DOHH2 (cell line): ENCODE results near the gene TAF4.

Experiments used
- H3F3A ChIP-seq: fragments of 200-600 bp; sonication (generic), shearing (Covaris generic); 2 replicates; pipeline ENCODE4 v1.6.0; 2016; ENCODE audit warnings: antibody characterized with exemption, mild to moderate bottlenecking; ENCODE audit not compliant: control insufficient read depth, insufficient read depth
- H3K27ac ChIP-seq: fragments of 200-600 bp; sonication (generic); 2 replicates; pipeline ENCODE4 v1.5.1; 2014; ENCODE audit warnings: low read depth, mild to moderate bottlenecking, low read length, moderate library complexity
- H3K27me3 ChIP-seq: fragments of 200-600 bp; sonication (generic); 2 replicates; pipeline ENCODE4 v1.6.1; 2014; ENCODE audit warnings: mild to moderate bottlenecking, low read length, mixed read lengths; ENCODE audit not compliant: control insufficient read depth
- H3K36me3 ChIP-seq: fragments of 200-600 bp; sonication (generic); 2 replicates; pipeline ENCODE4 v1.6.1; 2014; ENCODE audit warnings: mild to moderate bottlenecking, low read length, moderate library complexity, mixed read lengths; ENCODE audit not compliant: control insufficient read depth
- H3K4me1 ChIP-seq: fragments of 200-600 bp; sonication (generic); 2 replicates; pipeline ENCODE4 v1.6.1; 2014; ENCODE audit warnings: mild to moderate bottlenecking, low read length, mixed read lengths; ENCODE audit not compliant: control insufficient read depth
- H3K4me2 ChIP-seq: fragments of 200-600 bp; sonication (generic); 2 replicates; pipeline ENCODE4 v1.6.0; 2014; ENCODE audit warnings: mild to moderate bottlenecking, low read length, moderate library complexity
- H3K4me3 ChIP-seq: fragments of 200-600 bp; sonication (generic); 2 replicates; pipeline ENCODE4 v1.5.1; 2014; ENCODE audit warnings: mild to moderate bottlenecking, low read length, mixed read lengths
- H3K79me2 ChIP-seq: fragments of 200-600 bp; sonication (generic); 2 replicates; pipeline ENCODE4 v1.6.1; 2014; ENCODE audit warnings: mild to moderate bottlenecking, low read length, mixed read lengths; ENCODE audit not compliant: control insufficient read depth
- H3K9me2 ChIP-seq: fragments of 200-600 bp; sonication (generic); replicated peaks from 2 replicates; pipeline ENCODE4 v1.6.1; 2014; ENCODE audit warnings: mild to moderate bottlenecking, low read length, mixed read lengths; ENCODE audit not compliant: control insufficient read depth
- H3K9me3 ChIP-seq: fragments of 200-600 bp; sonication (generic); 2 replicates; pipeline ENCODE4 v1.6.1; 2014; ENCODE audit warnings: antibody characterized with exemption, low read length, mixed read lengths; ENCODE audit not compliant: control insufficient read depth, insufficient read depth
- H4K20me1 ChIP-seq: fragments of 200-600 bp; sonication (generic); 2 replicates; pipeline ENCODE4 v1.6.0; 2014; ENCODE audit warnings: low read depth, mild to moderate bottlenecking, antibody characterized with exemption, low read length, moderate library complexity; ENCODE audit not compliant: control insufficient read depth, insufficient read depth
- EZH2phosphoT487 ChIP-seq: fragments of 200-600 bp; sonication (generic); IDR thresholded peaks from 2 replicates; pipeline ENCODE4 v1.6.1; 2017; ENCODE audit warnings: borderline replicate concordance, mild to moderate bottlenecking, antibody characterized with exemption, low read length, moderate library complexity, mixed read lengths
- TF ChIP-seq, protein P1 (sequence below): fragments of 200-600 bp; sonication (generic); IDR thresholded peaks from one replicate; pipeline ENCODE4 v1.5.1; 2014; ENCODE audit warnings: antibody characterized with exemption, mild to moderate bottlenecking, low read depth, low read length; ENCODE audit not compliant: poor library complexity, severe bottlenecking

Gene TAF4

DNA sequence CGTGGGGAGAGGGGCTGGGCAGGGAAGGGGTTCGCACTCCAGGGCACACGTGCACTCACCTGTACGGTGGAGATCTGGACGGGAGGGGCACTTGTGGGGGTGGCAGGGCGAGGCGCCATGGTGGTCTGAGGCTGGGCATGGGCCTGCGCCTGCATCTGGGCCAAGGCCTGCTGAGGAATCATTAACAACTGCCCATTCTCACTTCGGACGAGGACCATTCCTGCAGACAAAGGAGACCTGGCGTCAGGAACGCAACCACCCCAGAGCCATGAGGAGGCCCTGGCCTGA is 51.2 kb downstream of the TAF4 start:
- Histone ChIP-seq H4K20me1 (no peaks in the 10 kb centered on the region), H3K4me2 (no peak overlapping the region), H3K4me1 (peaks cover 5% of the 10 kb centered on the region), H3K27ac (no peak overlapping the region), H3K36me3 (peaks cover 26% of the 10 kb centered on the region), H3K27me3 (no peaks in the 10 kb centered on the region), H3K4me3 (no peak overlapping the region), H3K9me3 (no peaks in the 10 kb centered on the region), H3K9me2 (no peaks in the 10 kb centered on the region), H3K79me2 (peaks cover 55% of the 10 kb centered on the region), H3F3A (no peaks in the 10 kb centered on the region)
- TF ChIP-seq, protein P1, sequence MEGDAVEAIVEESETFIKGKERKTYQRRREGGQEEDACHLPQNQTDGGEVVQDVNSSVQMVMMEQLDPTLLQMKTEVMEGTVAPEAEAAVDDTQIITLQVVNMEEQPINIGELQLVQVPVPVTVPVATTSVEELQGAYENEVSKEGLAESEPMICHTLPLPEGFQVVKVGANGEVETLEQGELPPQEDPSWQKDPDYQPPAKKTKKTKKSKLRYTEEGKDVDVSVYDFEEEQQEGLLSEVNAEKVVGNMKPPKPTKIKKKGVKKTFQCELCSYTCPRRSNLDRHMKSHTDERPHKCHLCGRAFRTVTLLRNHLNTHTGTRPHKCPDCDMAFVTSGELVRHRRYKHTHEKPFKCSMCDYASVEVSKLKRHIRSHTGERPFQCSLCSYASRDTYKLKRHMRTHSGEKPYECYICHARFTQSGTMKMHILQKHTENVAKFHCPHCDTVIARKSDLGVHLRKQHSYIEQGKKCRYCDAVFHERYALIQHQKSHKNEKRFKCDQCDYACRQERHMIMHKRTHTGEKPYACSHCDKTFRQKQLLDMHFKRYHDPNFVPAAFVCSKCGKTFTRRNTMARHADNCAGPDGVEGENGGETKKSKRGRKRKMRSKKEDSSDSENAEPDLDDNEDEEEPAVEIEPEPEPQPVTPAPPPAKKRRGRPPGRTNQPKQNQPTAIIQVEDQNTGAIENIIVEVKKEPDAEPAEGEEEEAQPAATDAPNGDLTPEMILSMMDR: no peak
- TF ChIP-seq EZH2phosphoT487: no peak

DNA sequence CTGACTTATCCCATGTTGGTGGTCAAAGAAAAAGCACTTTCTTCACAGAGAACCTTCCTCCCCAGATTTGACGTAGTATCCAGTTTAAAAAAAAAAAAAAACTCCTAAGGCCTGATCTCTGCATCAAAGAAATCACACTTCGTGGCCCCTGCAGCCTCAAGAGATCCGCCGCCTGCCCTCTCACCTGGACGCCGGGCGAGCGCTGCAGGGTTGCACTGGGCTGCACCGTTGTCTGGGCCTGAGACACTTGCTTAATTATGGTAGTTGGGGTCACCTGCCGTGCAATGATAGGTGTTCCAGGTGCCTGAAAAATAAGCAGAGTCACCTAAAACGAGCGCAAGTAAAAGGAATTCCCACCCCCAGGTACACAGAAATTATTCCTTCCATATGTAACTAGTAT is 53.0 kb downstream of the TAF4 start:
- Histone ChIP-seq H3K9me3 (no peaks in the 10 kb centered on the region), H3K4me1 (peaks cover 5% of the 10 kb centered on the region), H3K4me2 (no peak overlapping the region), H4K20me1 (no peaks in the 10 kb centered on the region), H3K79me2 (peaks cover 37% of the 10 kb centered on the region), H3K27me3 (no peaks in the 10 kb centered on the region), H3K9me2 (no peaks in the 10 kb centered on the region), H3K4me3 (no peak overlapping the region), H3K36me3 (peaks cover 44% of the 10 kb centered on the region), H3F3A (no peaks in the 10 kb centered on the region), H3K27ac (no peak overlapping the region)
- TF ChIP-seq, protein P1: no peak
- no peak for TF ChIP-seq EZH2phosphoT487

GRCh38 chr20:62011938-62012534 is 53.6 kb downstream of the TAF4 start:
- peaks cover 49% of the 10 kb centered on the region for H3K36me3 ChIP-seq
- TF ChIP-seq, protein P1: no peak
- TF ChIP-seq EZH2phosphoT487: no peak

GRCh38 chr20:62011403-62011790 is 54.3 kb downstream of the TAF4 start:
- Histone ChIP-seq H3K4me2 (no peak overlapping the region), H3K36me3 (peaks cover 56% of the 10 kb centered on the region), H3K4me3 (no peak overlapping the region), H3K27ac (no peak overlapping the region), H3K9me3 (no peaks in the 10 kb centered on the region), H3F3A (no peaks in the 10 kb centered on the region), H4K20me1 (no peaks in the 10 kb centered on the region), H3K9me2 (no peaks in the 10 kb centered on the region), H3K27me3 (no peaks in the 10 kb centered on the region), H3K4me1 (peaks cover 5% of the 10 kb centered on the region), H3K79me2 (peaks cover 28% of the 10 kb centered on the region)
- no peak for TF ChIP-seq EZH2phosphoT487
- TF ChIP-seq, protein P1: no peak

More at GRCh38 chr20:62011938-62012534, 53.6 kb downstream of the TAF4 start:
- H3K4me2 ChIP-seq: no peak overlapping the region
- H3K27ac ChIP-seq: no peak overlapping the region
- no peak overlapping the region for H3K4me3 ChIP-seq
- no peaks in the 10 kb centered on the region for H3F3A ChIP-seq
- no peaks in the 10 kb centered on the region for H3K27me3 ChIP-seq
- no peaks in the 10 kb centered on the region for H3K9me3 ChIP-seq
- no peaks in the 10 kb centered on the region for H4K20me1 ChIP-seq
- peaks cover 5% of the 10 kb centered on the region for H3K4me1 ChIP-seq
- H3K9me2 ChIP-seq: no peaks in the 10 kb centered on the region
- peaks cover 34% of the 10 kb centered on the region for H3K79me2 ChIP-seq
